Measurements from ENCODE around the gene YKT6.

- TF ChIP-seq CTCF (IDR thresholded peaks at IDR 0.05) (no peak), POLR2A (IDR thresholded peaks at IDR 0.05) (no peak)
Measured at GRCh38 chr7:44158873-44159631, 41.7 kb upstream of the YKT6 start.

Data from testis (tissue), 2 donors.